HG02759 (cell line): ENCODE results near the gene ZCCHC12.

Experiments used
- ATAC-seq: cut with Tn5 transposase; IDR thresholded peaks from one replicate; pipeline ENCODE4 v1.9.1; 2021; ENCODE audit warnings: mild to moderate bottlenecking, moderate library complexity; ENCODE audit not compliant: unreplicated experiment

ZCCHC12 gene

GRCh38 chrX:118865231-118865630 lies 41.6 kb downstream of the ZCCHC12 start:
- ATAC-seq, result no peak

GRCh38 chrX:118867251-118867650 lies 43.6 kb downstream of the ZCCHC12 start:
- no peak for ATAC-seq

- ATAC-seq, result no peak
Observed at GRCh38 chrX:118872102-118872566, 48.5 kb downstream of the ZCCHC12 start.
